Erythroblast (primary cell): ENCODE results near the gene MARK3.

Source experiments
- GATA1 ChIP-seq: IDR thresholded peaks from 2 replicates; pipeline ENCODE4 v1.6.1; 2011; ENCODE audit warnings: low read depth, mild to moderate bottlenecking, control low read depth, low read length, moderate library complexity
- POLR2A ChIP-seq: IDR thresholded peaks from 2 replicates; pipeline ENCODE4 v1.6.1; 2011; ENCODE audit warnings: mild to moderate bottlenecking, low read length

DNA sequence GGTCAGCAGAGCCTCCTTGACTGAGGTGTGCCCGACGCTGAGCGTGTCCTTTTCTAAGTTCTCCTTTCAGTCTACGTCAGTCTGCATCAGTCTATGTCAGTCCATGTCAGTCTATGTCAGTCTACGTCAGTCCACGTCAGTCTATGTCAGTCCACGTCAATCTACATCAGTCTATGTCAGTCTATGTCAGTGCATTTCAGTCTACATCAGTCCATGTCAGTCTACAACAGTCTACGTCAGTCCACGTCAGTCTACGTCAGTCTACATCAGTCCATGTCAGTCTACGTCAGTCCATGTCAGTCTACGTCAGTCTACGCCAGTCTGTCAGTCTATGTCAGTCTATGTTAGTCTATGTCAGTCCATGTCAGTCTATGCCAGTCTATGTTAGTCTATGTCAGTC, 35.2 kb upstream of the MARK3 start:
- no peak for TF ChIP-seq POLR2A
- TF ChIP-seq GATA1, result no peak
